ENCODE results near the gene KIF26B. TPM values are rescaled to one million over a fixed set of nuclear protein-coding genes. Genes with fewer than 3 reads are reported as not detected.

The KIF26B gene
- total RNA-seq, 1 donor from 2014 or later, result 4.0 TPM

- no peak for DNase-seq
Measured at GRCh38 chr1:245575710-245576109, 420.9 kb downstream of the KIF26B start.

- no peak for DNase-seq
Measured at GRCh38 chr1:245576323-245576722, 421.5 kb downstream of the KIF26B start.

- DNase-seq, result no peak
Measured at GRCh38 chr1:245577191-245578157, 422.7 kb downstream of the KIF26B start.

GRCh38 chr1:245578308-245578707 lies 423.5 kb downstream of the KIF26B start:
- peak; percentile 67 for DNase-seq

- DNase-seq, result no peak
Measured at GRCh38 chr1:245578771-245579170, 424.0 kb downstream of the KIF26B start.

- DNase-seq, result peak; percentile 24
Measured at GRCh38 chr1:245579881-245580280, 425.1 kb downstream of the KIF26B start.

- DNase-seq, result no peak
Measured at GRCh38 chr1:245580651-245581050, 425.9 kb downstream of the KIF26B start.

- DNase-seq, result no peak
Measured at GRCh38 chr1:245582026-245582425, 427.2 kb downstream of the KIF26B start.

- no peak for DNase-seq
Measured at GRCh38 chr1:245583081-245583480, 428.3 kb downstream of the KIF26B start.

GRCh38 chr1:245583575-245584330 lies 429.0 kb downstream of the KIF26B start:
- no peak for DNase-seq

- peak; percentile 56 for DNase-seq
Measured at GRCh38 chr1:245585252-245585959, 430.6 kb downstream of the KIF26B start.

- DNase-seq, result peak; percentile 41
Measured at GRCh38 chr1:245587435-245588115, 432.8 kb downstream of the KIF26B start.

- no peak for DNase-seq
Measured at GRCh38 chr1:245588116-245588639, 433.4 kb downstream of the KIF26B start.

GRCh38 chr1:245589316-245589715 lies 434.5 kb downstream of the KIF26B start:
- no peak for DNase-seq

GRCh38 chr1:245589906-245590305 lies 435.1 kb downstream of the KIF26B start:
- no peak for DNase-seq

GRCh38 chr1:245590726-245591125 lies 435.9 kb downstream of the KIF26B start:
- DNase-seq, result no peak

- DNase-seq, result no peak
Measured at GRCh38 chr1:245591346-245592188, 436.8 kb downstream of the KIF26B start.

GRCh38 chr1:245592189-245592460 lies 437.3 kb downstream of the KIF26B start:
- DNase-seq, result no peak

- peak; percentile 51 for DNase-seq
Measured at GRCh38 chr1:245598524-245599305, 443.9 kb downstream of the KIF26B start.

Measured in tongue (tissue), 2 donors.